ENCODE data around the gene COPS8. TPM values are rescaled to one million over a fixed set of nuclear protein-coding genes. Genes with fewer than 3 reads are reported as not detected.

The COPS8 gene
- polyA plus RNA-seq, 3 donors: 20.5 to 39.2 (median 36.4) TPM

GRCh38 chr2:237096201-237096600, 10.5 kb downstream of the COPS8 start:
- intact Hi-C loops (cut with micrococcal nuclease): no loop called here
- Mint-ChIP-seq H3K4me3 (no peak overlapping the region), H3K27ac (no peak overlapping the region), H3K36me3 (peaks cover 80 to 85% of the 10 kb centered on the region in 2 donors), H3K4me1 (peaks cover 5% of the 10 kb centered on the region), H3K9me3 (no peaks in the 10 kb centered on the region), H3K27me3 (ENCODE audit: low read depth in 3 of 3) (no peaks in the 10 kb centered on the region)
- Histone ChIP-seq H3K4me3 (replicated peaks in 1 of 3; ENCODE audit: low read depth in 2 of 3, low read length in 3 of 3) (no peak overlapping the region), H3K9ac (ENCODE audit: insufficient read depth, low read length, poor library complexity, severe bottlenecking) (no peak overlapping the region), H3K4me2 (replicated peaks; ENCODE audit: extremely low read depth, low read length, poor library complexity, severe bottlenecking) (no peak overlapping the region), H4K20me1 (ENCODE audit: insufficient read depth, low read length) (peaks cover 12% of the 10 kb centered on the region), H3K27ac (ENCODE audit: low read depth in 1 of 2, low read length in 2 of 2) (no peak overlapping the region), H3K79me2 (ENCODE audit: insufficient read depth, low read length) (peaks cover 12% of the 10 kb centered on the region), H3K36me3 (replicated peaks in 1 of 2; ENCODE audit: control insufficient read depth in 1 of 2, insufficient read depth in 2 of 2, low read length in 2 of 2) (peaks cover 70 to 97% of the 10 kb centered on the region in 2 donors), H3K4me1 (ENCODE audit: control insufficient read depth in 1 of 2, insufficient read depth in 2 of 2, low read length in 2 of 2) (no peaks in the 10 kb centered on the region), H2AFZ (ENCODE audit: insufficient read depth, low read depth, low read length, poor library complexity, severe bottlenecking) (no peak overlapping the region), H3K9me3 (replicated peaks in 1 of 2; ENCODE audit: control insufficient read depth in 1 of 2, insufficient read depth in 1 of 2, low read length in 2 of 2) (no peaks in the 10 kb centered on the region), H3K27me3 (ENCODE audit: control insufficient read depth in 2 of 2, insufficient read depth in 2 of 2, low read length in 2 of 2) (no peaks in the 10 kb centered on the region)
- TF ChIP-seq CTCF (IDR thresholded peaks at IDR 0.05): no peak
- no peak for DNase-seq
- 88% methylated on average over 1 of the region's 4 CpGs for WGBS (ENCODE audit: insufficient coverage)

GRCh38 chr2:237096911-237097310, 11.2 kb downstream of the COPS8 start:
- peaks cover 8% of the 10 kb centered on the region for H3K79me2 ChIP-seq (ENCODE audit: insufficient read depth, low read length)
- H3K4me2 ChIP-seq (replicated peaks; ENCODE audit: extremely low read depth, low read length, poor library complexity, severe bottlenecking): no peak overlapping the region
- no peaks in the 10 kb centered on the region for H3K9me3 Mint-ChIP-seq
- 96% methylated on average over 3 of the region's 4 CpGs for WGBS (ENCODE audit: insufficient coverage)
- H3K36me3 ChIP-seq (replicated peaks in 1 of 2; ENCODE audit: control insufficient read depth in 1 of 2, insufficient read depth in 2 of 2, low read length in 2 of 2): peaks cover 74 to 98% of the 10 kb centered on the region in 2 donors
- no peaks in the 10 kb centered on the region for H3K27me3 ChIP-seq (ENCODE audit: control insufficient read depth in 2 of 2, insufficient read depth in 2 of 2, low read length in 2 of 2)
- H3K4me1 Mint-ChIP-seq: no peaks in the 10 kb centered on the region
- peak overlapping the region in 1 of 7 donors; percentile 37 for H3K27ac Mint-ChIP-seq
- no peak overlapping the region for H3K4me3 ChIP-seq (replicated peaks in 1 of 3; ENCODE audit: low read depth in 2 of 3, low read length in 3 of 3)
- H3K4me1 ChIP-seq (ENCODE audit: control insufficient read depth in 1 of 2, insufficient read depth in 2 of 2, low read length in 2 of 2): no peaks in the 10 kb centered on the region
- peaks cover 8% of the 10 kb centered on the region for H4K20me1 ChIP-seq (ENCODE audit: insufficient read depth, low read length)
- H3K4me3 Mint-ChIP-seq: no peak overlapping the region
- TF ChIP-seq CTCF (IDR thresholded peaks at IDR 0.05): no peak
- DNase-seq: no peak
- H3K36me3 Mint-ChIP-seq: peaks cover 80 to 86% of the 10 kb centered on the region in 2 donors
- H3K27ac ChIP-seq (ENCODE audit: low read depth in 1 of 2, low read length in 2 of 2): no peak overlapping the region
- intact Hi-C loops (cut with micrococcal nuclease): no loop called here
- H3K9me3 ChIP-seq (replicated peaks in 1 of 2; ENCODE audit: control insufficient read depth in 1 of 2, insufficient read depth in 1 of 2, low read length in 2 of 2): no peaks in the 10 kb centered on the region
- H3K9ac ChIP-seq (ENCODE audit: insufficient read depth, low read length, poor library complexity, severe bottlenecking): no peak overlapping the region
- no peak overlapping the region for H2AFZ ChIP-seq (ENCODE audit: insufficient read depth, low read depth, low read length, poor library complexity, severe bottlenecking)
- H3K27me3 Mint-ChIP-seq (ENCODE audit: low read depth in 3 of 3): no peaks in the 10 kb centered on the region
